K562 treated with DMSO at 1 percent for 48 hours (cell line): ENCODE data around the gene WDR62. TPM values are rescaled to one million over a fixed set of nuclear protein-coding genes. Genes with fewer than 3 reads are reported as not detected.

Source experiments
- total RNA-seq: library from RNA; unstranded; fragments of 300-600 nt; gene quantifications from 2 replicates; pipeline ENCODE4 v1.2.3, GENCODE V29; 2022; ENCODE audit warnings: low replicate concordance; ENCODE audit errors: extremely low read depth

WDR62 gene
- total RNA-seq = not detected in 2 replicates

DNA sequence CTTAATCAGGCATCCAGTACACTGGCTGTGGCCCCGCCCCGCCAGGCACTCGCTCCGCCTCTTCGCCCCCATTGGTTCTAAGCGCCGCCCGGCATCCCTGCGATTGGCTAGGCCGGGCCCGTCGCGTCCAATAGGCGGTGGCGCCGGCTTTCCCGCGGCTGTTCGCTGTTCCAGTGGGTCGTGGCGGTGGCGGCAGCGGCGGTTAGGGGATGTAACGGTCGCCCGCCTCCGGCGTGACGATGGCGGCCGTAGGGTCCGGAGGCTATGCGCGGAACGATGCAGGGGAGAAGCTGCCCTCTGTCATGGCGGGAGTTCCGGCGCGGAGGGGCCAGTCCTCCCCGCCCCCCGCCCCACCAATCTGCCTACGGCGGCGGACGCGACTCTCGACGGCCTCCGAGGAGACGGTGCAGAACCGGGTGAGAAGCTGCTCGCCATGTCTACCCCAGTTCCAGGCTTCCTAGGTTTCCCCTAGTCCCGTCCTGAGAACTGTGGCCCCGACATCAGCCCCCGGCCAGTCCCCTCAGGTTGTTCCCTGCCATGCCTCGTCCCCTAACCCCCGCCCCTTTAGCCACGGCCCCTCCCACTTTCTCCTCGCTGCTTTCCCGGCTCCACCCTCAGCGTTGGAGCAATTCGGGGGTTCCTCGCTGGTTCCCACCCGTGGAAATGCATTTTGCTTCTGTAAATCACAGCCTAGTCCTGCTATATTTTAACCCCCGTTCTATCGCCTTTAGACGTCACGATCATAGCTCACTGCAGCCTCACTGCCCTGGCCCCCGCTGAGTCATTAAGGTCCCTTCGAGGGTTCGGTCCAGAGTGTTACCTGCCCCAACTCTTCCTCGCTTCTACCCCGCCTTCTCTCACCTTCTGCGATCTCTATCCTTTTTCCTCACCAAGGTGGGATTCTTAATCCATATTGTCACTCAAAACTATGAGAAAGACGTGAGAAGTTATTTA is at the start of gene WDR62:
TSS of gene WDR62 (plus strand) at position 165 of the 954 bp plus-strand sequence. CDS start at position 240, 75 bp downstream.

GRCh38 chr19:36008336-36008978 is 46.2 kb upstream of the WDR62 start, which contains the start of gene SYNE4:
TSS of gene SYNE4 (minus strand) at chr19:36008813. CDS start at chr19:36008681, 132 bp downstream.

DNA sequence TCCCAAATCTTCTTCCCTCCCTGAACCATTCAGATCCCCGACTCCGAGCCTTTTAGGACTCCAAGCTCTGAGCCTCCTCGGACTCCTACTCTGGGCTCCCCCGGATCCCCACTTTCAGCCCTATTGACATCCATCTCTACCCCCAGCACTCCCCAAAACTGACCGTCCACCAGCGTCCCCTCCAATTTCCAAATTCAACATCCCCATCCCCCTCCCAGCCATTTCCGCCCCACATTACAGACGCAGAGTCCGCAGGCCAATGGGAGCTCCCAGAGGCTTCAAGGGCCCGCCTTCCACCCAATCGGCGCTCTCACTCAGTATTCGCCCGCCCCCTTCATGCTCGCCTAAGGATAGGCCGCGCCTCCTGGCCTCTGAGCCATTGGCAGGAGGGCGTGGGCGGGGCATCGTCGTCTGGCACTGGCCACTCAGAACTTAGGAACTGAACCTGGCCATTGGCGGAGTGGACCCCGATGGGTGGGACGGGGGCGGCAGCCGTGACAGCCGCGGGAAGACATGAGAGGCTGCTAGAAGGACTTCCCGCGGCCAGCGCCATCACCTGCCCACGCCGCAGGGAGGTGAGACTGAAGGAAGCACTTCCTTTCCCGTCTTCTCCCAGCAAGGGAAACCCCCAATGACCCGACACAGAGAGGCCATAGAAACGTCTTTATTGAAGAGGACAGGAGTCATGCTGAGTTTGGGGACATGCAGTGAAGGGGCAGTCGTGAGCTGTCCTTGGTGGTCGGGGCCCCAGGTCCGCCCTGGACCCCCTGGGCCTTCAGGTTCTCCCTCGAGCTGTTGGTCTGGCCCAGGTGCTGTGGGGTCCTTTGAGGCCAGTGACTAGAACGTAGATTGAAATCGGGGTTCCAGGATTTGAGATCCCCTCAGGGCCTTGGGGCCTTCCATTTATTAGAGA is 40.4 kb upstream of the WDR62 start, which contains the start of gene ALKBH6:
TSS of gene ALKBH6 (minus strand) at position 202 of the 913 bp plus-strand sequence. CDS start 816 bp downstream, outside the sequence.

DNA sequence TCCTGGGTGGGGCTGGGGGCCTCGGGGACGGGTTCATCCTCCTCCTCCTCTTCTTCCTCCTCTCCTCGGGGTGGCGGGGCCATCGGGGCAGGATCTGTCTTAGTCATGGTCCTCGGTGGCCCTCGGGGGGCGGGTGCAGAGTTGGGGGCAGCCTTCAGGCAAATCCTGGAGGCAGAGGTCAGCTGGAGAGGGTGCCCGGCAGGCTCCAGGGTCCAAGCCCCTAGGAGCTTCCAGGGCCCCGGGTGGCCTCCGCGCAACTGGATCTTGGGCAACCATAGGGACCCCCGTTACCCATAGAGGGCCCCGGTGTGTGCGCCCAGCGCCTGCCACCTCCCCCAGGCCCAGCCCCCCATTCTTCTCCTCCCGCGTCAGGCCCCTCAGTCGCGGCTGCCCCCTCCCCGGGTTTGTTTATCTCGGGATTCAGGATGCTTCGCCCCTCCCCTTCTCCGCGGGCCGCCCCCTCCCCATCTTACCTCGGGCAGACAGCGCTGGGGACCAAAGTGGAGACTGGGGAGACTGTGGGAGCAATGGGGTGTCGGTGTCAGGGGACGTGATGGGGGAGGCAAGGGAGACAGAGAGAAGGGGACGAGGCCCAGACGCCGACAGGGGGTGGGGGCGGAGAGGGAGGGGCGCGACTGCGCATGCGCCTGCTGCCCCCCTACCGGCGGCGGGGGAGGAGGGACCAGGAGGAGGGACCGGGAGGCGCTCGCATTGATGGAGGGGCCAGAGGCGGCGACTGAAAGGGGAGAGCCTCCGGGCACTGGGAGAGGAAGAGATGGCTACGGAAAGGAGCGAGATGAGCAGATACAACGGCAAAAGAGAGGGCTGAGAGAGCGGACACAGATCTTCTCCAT is 22.2 kb upstream of the WDR62 start, which contains the start of gene CLIP3:
TSS of gene CLIP3 (minus strand) at position 623 of the 854 bp plus-strand sequence. CDS start at position 107, 516 bp downstream.

GRCh38 chr19:36054119-36054732 is 471 bp upstream of the WDR62 start, which contains the start of gene THAP8:
TSS of gene THAP8 (minus strand) at chr19:36054285. CDS start at chr19:36054217, 68 bp downstream.

GRCh38 chr19:36110487-36111199 is 55.9 kb downstream of the WDR62 start, which contains the start of gene OVOL3:
TSS of gene OVOL3 (plus strand) at chr19:36111143. CDS start at chr19:36111203, 60 bp downstream.

DNA sequence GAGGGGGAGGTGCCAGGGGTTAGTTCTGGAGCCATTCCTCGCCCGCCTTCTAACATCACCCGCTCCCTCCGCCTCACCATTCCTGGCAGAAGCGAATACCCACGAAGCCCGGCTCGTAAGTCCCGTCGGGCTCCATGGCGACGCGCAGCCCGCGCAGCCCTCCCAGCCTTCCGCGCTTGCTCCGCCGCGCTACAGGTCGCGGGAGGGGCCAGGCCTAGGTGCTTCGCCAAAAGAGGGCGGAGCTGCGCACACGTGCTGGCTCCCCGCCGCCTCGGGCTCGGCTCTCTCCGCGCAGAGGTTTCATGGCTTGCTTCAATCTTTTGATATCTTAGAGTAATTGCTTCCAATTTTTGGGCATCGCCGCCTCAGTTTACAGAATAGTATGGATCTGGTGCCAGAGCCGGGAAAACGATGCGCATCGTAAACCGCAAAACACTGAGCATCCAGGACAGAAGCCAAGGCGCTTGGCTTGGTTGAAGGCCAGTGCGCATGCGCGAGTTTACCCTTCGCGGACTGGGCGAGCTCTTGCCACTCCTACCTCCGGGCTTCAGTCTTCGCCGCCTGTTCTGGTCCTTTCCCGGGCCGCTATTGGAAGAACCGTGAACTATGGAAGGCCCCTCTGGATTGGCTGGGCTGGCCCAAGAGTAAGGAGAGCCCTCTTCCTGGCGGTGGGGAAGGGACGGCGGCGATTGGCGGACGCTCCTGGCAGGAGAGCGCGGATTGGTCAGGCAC is 60.2 kb downstream of the WDR62 start, which contains the start of gene POLR2I:
TSS of gene POLR2I (minus strand) at position 155 of the 732 bp plus-strand sequence. CDS start at position 136, 19 bp downstream.

DNA sequence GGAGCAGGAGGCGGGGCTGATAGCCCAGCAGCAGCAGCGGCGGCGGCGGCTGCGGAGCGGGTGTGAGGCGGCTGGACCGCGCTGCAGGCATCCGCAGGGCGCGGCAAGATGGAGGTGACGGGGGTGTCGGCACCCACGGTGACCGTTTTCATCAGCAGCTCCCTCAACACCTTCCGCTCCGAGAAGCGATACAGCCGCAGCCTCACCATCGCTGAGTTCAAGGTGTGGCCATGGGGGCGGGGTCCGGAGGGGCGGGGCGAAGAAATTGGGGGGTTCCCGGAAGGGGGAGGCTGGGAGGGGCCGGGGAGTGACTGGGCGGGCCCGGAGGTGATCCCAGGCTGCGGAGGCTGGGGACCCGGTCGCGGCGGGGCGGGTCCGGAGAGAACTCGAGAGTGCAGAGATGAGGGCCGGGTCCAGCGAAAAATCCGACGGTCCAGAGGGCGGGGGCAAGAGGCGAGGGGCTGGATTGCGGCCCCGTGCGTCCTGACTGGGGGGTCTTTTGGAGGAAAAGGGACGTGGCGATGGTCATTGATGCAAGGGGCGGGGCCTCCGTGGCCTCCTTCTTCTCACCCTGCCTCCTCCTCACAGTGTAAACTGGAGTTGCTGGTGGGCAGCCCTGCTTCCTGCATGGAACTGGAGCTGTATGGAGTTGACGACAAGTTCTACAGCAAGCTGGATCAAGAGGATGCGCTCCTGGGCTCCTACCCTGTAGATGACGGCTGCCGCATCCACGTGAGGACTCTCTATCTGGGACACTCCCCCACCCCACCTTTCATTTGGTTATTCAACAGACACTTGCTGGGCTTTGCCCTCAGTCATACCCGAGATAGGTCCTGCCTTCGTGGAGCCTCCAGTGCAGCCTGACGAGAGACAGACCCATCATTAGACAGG is 61.0 kb downstream of the WDR62 start, which contains the start of gene TBCB:
TSS of gene TBCB (plus strand) at position 16 of the 891 bp plus-strand sequence. CDS start at position 109, 93 bp downstream.

GRCh38 chr19:36139473-36140303 is 85.0 kb downstream of the WDR62 start, which contains the start of gene CAPNS1:
TSS of gene CAPNS1 (plus strand) at chr19:36140066. CDS start at chr19:36141012, 946 bp downstream.

GRCh38 chr19:36152352-36153091 is 97.8 kb downstream of the WDR62 start, which contains the start of gene COX7A1:
TSS of gene COX7A1 (minus strand) at chr19:36152447. CDS start at chr19:36152407, 40 bp downstream.

Other genes with a start within 250 kb of the WDR62 start
- gene PRODH2, start 242.1 kb upstream of the WDR62 start, total RNA-seq = not detected in 2 replicates
- gene NPHS1, start 202.4 kb upstream of the WDR62 start, total RNA-seq = not detected in 2 replicates
- not detected in 2 replicates for gene KIRREL2, start 198.0 kb upstream of the WDR62 start, total RNA-seq
- gene APLP1, start 186.3 kb upstream of the WDR62 start, total RNA-seq = not detected in 2 replicates
- gene NFKBID, start 154.4 kb upstream of the WDR62 start, total RNA-seq = not detected in 2 replicates
- not detected in 2 replicates for gene HCST, start 152.4 kb upstream of the WDR62 start, total RNA-seq
- gene TYROBP, start 146.6 kb upstream of the WDR62 start, total RNA-seq = not detected in 2 replicates
- not detected in 2 replicates for gene LRFN3, start 118.5 kb upstream of the WDR62 start, total RNA-seq
- gene SDHAF1, start 59.7 kb upstream of the WDR62 start, total RNA-seq = not detected in 2 replicates
- gene SYNE4, start 46.1 kb upstream of the WDR62 start, total RNA-seq = not detected in 2 replicates
- not detected in 2 replicates for gene ALKBH6, start 40.7 kb upstream of the WDR62 start, total RNA-seq
- not detected in 2 replicates for gene CLIP3, start 22.0 kb upstream of the WDR62 start, total RNA-seq
- gene THAP8, start 612 bp upstream of the WDR62 start, total RNA-seq = not detected in 2 replicates
- not detected in 2 replicates for gene OVOL3, start 56.2 kb downstream of the WDR62 start, total RNA-seq
- not detected in 2 replicates for gene POLR2I, start 60.0 kb downstream of the WDR62 start, total RNA-seq
- not detected in 2 replicates for gene TBCB, start 60.6 kb downstream of the WDR62 start, total RNA-seq
- gene CAPNS1, start 85.2 kb downstream of the WDR62 start, total RNA-seq = not detected in 2 replicates
- not detected in 2 replicates for gene COX7A1, start 97.5 kb downstream of the WDR62 start, total RNA-seq
- not detected in 2 replicates for gene ZNF565, start 159.8 kb downstream of the WDR62 start, total RNA-seq
- not detected in 2 replicates for gene ZNF146, start 160.2 kb downstream of the WDR62 start, total RNA-seq